GM13976 (cell line): ENCODE measurements around the gene AMBRA1.

Source experiments
- DNase-seq: peaks from one replicate; pipeline ENCODE4 v3.0.0; 2012; ENCODE audit warnings: low spot score
- in situ Hi-C: fragments of 300-500 bp; cut with MboI; formaldehyde crosslinking; loops from one replicate; pipeline ENCODE4 v1.12.0; 2022; ENCODE audit warnings: low sequenced_read_pairs, mixed read lengths, inconsistent platforms; ENCODE audit not compliant: unreplicated experiment
- TF ChIP-seq, protein P1 (sequence below): IDR thresholded peaks from 2 replicates; pipeline ENCODE4 v1.5.1; 2012; ENCODE audit warnings: borderline replicate concordance, mild to moderate bottlenecking; ENCODE audit not compliant: insufficient read depth; ENCODE audit errors: extremely low read depth, missing control alignments, control extremely low read depth

Gene AMBRA1

GRCh38 chr11:46615756-46616155, 21.9 kb upstream of the AMBRA1 start:
- in situ Hi-C loops = no loop called here
- TF ChIP-seq, protein P1, sequence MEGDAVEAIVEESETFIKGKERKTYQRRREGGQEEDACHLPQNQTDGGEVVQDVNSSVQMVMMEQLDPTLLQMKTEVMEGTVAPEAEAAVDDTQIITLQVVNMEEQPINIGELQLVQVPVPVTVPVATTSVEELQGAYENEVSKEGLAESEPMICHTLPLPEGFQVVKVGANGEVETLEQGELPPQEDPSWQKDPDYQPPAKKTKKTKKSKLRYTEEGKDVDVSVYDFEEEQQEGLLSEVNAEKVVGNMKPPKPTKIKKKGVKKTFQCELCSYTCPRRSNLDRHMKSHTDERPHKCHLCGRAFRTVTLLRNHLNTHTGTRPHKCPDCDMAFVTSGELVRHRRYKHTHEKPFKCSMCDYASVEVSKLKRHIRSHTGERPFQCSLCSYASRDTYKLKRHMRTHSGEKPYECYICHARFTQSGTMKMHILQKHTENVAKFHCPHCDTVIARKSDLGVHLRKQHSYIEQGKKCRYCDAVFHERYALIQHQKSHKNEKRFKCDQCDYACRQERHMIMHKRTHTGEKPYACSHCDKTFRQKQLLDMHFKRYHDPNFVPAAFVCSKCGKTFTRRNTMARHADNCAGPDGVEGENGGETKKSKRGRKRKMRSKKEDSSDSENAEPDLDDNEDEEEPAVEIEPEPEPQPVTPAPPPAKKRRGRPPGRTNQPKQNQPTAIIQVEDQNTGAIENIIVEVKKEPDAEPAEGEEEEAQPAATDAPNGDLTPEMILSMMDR = no peak
- no peak for DNase-seq

DNA sequence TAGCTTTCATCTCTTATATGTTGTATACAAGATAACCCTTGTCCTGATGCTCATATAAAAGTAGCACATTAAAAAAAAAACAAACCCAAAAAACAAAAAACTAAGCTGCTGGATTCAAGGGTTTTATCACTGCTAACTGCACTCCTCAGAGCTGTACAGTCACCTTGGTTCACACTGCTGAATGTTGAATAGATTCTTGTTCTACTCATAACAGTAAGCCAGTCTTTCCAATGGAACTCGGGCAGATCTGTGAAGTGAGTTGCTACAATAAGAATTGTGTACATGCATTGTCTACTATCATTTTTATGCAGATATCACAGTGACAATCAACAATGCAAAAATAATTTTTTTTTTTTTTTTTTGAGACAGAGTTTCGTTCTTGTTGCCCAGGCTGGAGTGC, 18.5 kb upstream of the AMBRA1 start:
- in situ Hi-C loops = no loop called here
- DNase-seq = no peak
- TF ChIP-seq, protein P1 = no peak

- TF ChIP-seq, protein P1 = no peak
- no peak for DNase-seq
- in situ Hi-C loops = no loop called here
These were observed 17.9 kb upstream of the AMBRA1 start for GRCh38 chr11:46611526-46612304.

DNA sequence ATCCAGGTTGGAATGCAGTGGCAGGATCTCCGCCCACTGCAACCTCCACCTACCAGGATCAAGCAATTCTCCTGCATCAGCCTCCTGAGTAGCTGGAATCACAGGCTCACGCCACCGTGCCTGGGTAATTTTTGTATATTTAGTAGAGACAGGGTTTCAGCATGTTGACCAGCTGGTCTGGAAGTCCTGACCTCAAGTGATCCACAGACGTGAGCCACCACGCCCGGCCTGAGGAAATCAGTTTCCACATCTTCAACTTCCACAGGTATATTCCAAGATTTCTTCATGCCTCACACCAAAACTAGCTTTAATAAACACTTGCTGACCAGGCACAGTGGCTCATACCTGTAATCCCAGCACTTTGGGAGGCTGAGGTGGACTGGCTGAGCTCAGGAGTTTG, 15.6 kb upstream of the AMBRA1 start:
- in situ Hi-C loops = no loop called here
- TF ChIP-seq, protein P1 = no peak
- DNase-seq = no peak

DNA sequence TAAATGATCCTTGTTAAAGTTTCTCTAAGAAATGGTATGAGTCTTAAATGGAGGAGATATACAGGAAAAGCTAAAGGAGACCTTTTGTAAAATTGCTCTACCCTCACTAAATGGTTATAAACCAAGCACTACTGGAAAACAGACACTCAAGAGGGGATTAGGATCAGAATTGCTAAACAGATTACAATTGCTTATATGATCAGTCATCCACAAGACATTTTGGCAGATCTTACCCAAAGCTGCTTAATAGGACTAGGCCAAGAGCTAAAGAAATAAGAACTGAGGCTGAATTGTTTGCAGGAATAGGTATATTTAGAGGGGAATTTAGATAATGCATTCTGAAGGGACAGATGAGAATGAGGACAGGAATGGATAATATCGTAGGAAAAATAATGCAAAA, 13.7 kb upstream of the AMBRA1 start:
- no peak for DNase-seq
- in situ Hi-C loops = no loop called here
- TF ChIP-seq, protein P1 = no peak

DNA sequence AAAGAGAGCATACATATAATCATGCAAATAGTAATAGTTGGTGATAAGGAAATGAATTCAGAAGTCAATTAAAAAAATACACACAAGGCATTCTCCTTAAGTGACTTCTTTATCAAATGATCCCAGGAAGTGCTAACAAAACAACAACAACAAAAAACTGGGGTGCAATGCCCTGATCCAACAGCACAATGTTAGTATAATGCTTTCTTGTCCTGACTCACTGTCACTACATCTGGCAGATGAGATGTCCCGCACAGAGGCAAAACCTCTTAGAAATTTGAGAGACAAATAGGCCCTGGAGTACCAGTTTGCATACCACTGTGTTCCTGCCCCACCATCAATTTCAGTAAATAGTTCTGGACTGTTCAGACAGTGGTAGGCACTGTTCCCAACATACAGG, 11.0 kb upstream of the AMBRA1 start:
- in situ Hi-C loops = no loop called here
- DNase-seq = no peak
- TF ChIP-seq, protein P1 = no peak
